ENCODE measurements around the gene DOK6.

DOK6 gene

DNA sequence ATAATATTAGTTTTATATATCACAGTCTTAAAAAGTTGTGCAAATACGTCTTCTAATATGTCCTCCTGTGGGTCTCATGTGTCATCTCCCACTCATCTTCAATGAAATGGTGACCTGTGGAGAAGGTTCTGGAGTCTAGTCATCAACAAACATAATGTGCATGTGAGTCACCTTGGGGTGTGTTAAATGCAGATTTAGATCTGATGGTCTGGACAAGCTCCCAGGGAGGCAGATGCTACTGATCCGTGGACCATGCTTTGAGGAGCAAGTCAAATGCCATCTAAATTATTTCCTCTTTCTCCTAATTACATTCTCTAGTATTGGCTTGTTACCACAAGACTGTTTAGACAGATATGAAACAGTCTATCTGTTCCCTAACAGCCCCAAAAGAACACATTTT, 336.0 kb downstream of the DOK6 start:
- TF ChIP-seq, protein P1, sequence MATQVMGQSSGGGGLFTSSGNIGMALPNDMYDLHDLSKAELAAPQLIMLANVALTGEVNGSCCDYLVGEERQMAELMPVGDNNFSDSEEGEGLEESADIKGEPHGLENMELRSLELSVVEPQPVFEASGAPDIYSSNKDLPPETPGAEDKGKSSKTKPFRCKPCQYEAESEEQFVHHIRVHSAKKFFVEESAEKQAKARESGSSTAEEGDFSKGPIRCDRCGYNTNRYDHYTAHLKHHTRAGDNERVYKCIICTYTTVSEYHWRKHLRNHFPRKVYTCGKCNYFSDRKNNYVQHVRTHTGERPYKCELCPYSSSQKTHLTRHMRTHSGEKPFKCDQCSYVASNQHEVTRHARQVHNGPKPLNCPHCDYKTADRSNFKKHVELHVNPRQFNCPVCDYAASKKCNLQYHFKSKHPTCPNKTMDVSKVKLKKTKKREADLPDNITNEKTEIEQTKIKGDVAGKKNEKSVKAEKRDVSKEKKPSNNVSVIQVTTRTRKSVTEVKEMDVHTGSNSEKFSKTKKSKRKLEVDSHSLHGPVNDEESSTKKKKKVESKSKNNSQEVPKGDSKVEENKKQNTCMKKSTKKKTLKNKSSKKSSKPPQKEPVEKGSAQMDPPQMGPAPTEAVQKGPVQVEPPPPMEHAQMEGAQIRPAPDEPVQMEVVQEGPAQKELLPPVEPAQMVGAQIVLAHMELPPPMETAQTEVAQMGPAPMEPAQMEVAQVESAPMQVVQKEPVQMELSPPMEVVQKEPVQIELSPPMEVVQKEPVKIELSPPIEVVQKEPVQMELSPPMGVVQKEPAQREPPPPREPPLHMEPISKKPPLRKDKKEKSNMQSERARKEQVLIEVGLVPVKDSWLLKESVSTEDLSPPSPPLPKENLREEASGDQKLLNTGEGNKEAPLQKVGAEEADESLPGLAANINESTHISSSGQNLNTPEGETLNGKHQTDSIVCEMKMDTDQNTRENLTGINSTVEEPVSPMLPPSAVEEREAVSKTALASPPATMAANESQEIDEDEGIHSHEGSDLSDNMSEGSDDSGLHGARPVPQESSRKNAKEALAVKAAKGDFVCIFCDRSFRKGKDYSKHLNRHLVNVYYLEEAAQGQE (IDR thresholded peaks at IDR 0.05; ENCODE audit: insufficient read depth in 1 of 2, low read depth in 2 of 2, low read length in 2 of 2), result no peak
- TF ChIP-seq POLR2AphosphoS5 (IDR thresholded peaks at IDR 0.05; ENCODE audit: low read depth, low read length), result no peak

- TF ChIP-seq SIN3A (IDR thresholded peaks at IDR 0.05; ENCODE audit: borderline replicate concordance, insufficient read depth, low read length) (no peak), POLR2AphosphoS5 (IDR thresholded peaks at IDR 0.05; ENCODE audit: low read depth, low read length) (no peak)
Observed at GRCh38 chr18:69737851-69738250, 337.2 kb downstream of the DOK6 start.

DNA sequence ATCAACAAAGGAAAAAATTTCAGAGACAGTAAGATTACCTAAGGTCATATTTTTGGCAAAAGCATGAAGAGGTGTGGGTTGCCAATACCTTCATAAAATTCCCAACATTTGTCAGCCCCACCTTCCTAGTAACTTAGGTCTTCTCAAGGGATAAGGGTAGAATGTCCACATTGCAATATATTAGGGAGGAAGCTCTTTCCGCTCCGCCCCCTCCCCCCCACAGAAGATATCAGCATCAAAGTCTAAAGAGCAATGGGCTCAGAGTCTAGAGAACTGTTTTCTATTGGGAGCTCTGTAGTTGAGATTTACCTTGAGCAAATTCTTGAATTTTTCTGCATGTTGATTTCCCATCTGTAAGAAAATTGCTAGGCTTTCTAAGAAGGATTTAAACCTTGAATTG, 346.7 kb downstream of the DOK6 start:
- TF ChIP-seq, protein P1 (IDR thresholded peaks at IDR 0.05; ENCODE audit: insufficient read depth in 1 of 2, low read depth in 2 of 2, low read length in 2 of 2), result no peak
- TF ChIP-seq SIN3A (IDR thresholded peaks at IDR 0.05; ENCODE audit: borderline replicate concordance, insufficient read depth, low read length) (no peak), FOXP2 (optimal IDR thresholded peaks at IDR 0.05; ENCODE audit: borderline replicate concordance, extremely low read depth, extremely low read length, insufficient read depth) (no peak), TAF1 (IDR thresholded peaks at IDR 0.05; ENCODE audit: borderline replicate concordance, insufficient read depth, low read length) (no peak), POLR2AphosphoS5 (IDR thresholded peaks at IDR 0.05; ENCODE audit: low read depth, low read length) (no peak)

DNA sequence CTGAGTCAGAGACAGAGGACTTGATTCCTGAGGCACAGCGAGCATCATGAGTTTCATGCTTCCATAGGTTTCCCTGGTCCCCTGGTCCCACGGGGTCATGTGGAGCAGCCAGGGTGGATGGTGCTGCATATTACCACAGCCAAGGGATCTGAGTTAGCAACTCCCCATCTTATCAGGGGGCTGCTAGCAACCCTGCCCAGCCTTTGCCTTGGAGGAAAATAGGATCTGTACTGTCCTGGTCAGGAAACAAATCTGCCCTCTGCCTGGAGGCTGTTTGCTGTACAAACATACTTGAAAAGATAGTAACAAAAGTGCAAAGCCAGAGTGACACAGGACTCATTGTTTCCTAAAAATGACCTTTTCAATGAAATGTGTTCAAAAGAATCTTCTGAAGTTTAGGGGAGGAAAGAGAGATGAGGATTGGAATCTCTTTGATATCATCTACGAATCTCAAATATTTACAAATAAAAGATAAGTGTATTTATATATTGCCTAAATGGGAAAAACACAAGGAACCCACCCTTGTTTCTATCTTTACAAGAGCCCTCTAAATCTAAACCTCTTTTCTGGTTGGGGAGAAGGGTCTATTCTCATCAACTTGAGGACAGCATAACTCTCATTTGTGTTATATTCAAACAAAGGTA, 352.2 kb downstream of the DOK6 start:
- TF ChIP-seq SIN3A (IDR thresholded peaks at IDR 0.05; ENCODE audit: borderline replicate concordance, insufficient read depth, low read length), result no peak
- TF ChIP-seq, protein P1 (IDR thresholded peaks at IDR 0.05; ENCODE audit: insufficient read depth in 1 of 2, low read depth in 2 of 2, low read length in 2 of 2), result no peak
- TF ChIP-seq POLR2AphosphoS5 (IDR thresholded peaks at IDR 0.05; ENCODE audit: low read depth, low read length), result no peak
- TF ChIP-seq FOXP2 (optimal IDR thresholded peaks at IDR 0.05; ENCODE audit: borderline replicate concordance, extremely low read depth, extremely low read length, insufficient read depth), result no peak
- TF ChIP-seq TAF1 (IDR thresholded peaks at IDR 0.05; ENCODE audit: borderline replicate concordance, insufficient read depth, low read length), result no peak

DNA sequence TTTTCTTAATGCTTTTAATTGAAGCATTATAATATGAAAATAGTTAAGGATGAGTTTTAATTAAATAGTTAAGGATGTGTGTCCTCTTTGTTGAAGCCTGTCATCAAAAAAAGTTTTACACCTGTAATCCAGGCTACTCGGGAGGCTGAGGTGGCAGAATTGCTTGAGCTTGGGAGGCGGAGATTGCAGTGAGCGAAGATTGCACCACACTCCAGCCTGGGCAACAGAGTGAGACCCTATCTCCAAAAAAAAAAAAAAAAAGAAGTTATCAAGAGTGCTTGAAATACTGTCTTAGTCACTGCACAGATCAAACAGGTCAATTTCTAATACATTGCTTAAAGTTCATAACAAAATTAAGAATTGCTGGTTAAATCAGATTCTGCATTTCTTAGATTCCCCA, 353.4 kb downstream of the DOK6 start:
- TF ChIP-seq, protein P1 (IDR thresholded peaks at IDR 0.05; ENCODE audit: insufficient read depth in 1 of 2, low read depth in 2 of 2, low read length in 2 of 2), result no peak
- no peak for TF ChIP-seq TAF1 (IDR thresholded peaks at IDR 0.05; ENCODE audit: borderline replicate concordance, insufficient read depth, low read length)
- no peak for TF ChIP-seq SIN3A (IDR thresholded peaks at IDR 0.05; ENCODE audit: borderline replicate concordance, insufficient read depth, low read length)
- TF ChIP-seq FOXP2 (optimal IDR thresholded peaks at IDR 0.05; ENCODE audit: borderline replicate concordance, extremely low read depth, extremely low read length, insufficient read depth), result no peak
- no peak for TF ChIP-seq POLR2AphosphoS5 (IDR thresholded peaks at IDR 0.05; ENCODE audit: low read depth, low read length)

All from PFSK-1 (cell line).